Uterus (tissue), 2 donors: ENCODE results near the gene C16orf86.

Experiments
- POLR2A ChIP-seq, 2 donors: fragments of 450-650 bp; IDR thresholded peaks; one replicate each; pipeline ENCODE4 v1.6.1; 2016; ENCODE audit warnings: antibody characterized with exemption in 2 of 2, mild to moderate bottlenecking in 1 of 2, moderate library complexity in 1 of 2
- TF ChIP-seq, protein P1 (sequence below), 4 experiments: fragments of 200-600 bp in 2 of 4; fragments of 450-650 bp in 2 of 4; sonication (generic) in 2 of 4; IDR thresholded peaks; one replicate each; pipeline ENCODE4 v1.5.1; 2016 to 2019; ENCODE audit warnings: antibody characterized with exemption in 4 of 4, mild to moderate bottlenecking in 2 of 4, moderate library complexity in 1 of 4

DNA sequence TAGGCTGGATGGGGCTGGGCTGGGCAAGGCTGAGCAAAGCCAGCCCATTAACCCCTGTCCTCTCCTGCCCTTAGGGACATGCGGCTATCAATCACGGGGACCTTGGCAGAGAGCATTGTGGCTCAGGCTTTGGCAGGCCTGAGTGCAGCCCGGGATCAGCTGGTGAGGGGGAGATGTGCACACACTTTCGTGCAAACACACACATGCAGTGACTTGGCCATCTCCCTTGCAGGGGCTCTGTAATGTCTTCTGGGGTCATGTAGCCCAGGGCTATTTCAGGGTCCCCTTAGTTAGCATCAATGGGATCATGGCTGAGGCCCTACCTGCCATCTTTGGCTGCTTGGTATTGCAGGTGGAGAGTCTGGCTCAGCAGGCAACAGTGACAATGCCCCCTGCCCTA is 14.8 kb upstream of the C16orf86 start:
- TF ChIP-seq, protein P1, sequence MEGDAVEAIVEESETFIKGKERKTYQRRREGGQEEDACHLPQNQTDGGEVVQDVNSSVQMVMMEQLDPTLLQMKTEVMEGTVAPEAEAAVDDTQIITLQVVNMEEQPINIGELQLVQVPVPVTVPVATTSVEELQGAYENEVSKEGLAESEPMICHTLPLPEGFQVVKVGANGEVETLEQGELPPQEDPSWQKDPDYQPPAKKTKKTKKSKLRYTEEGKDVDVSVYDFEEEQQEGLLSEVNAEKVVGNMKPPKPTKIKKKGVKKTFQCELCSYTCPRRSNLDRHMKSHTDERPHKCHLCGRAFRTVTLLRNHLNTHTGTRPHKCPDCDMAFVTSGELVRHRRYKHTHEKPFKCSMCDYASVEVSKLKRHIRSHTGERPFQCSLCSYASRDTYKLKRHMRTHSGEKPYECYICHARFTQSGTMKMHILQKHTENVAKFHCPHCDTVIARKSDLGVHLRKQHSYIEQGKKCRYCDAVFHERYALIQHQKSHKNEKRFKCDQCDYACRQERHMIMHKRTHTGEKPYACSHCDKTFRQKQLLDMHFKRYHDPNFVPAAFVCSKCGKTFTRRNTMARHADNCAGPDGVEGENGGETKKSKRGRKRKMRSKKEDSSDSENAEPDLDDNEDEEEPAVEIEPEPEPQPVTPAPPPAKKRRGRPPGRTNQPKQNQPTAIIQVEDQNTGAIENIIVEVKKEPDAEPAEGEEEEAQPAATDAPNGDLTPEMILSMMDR (IDR thresholded peaks at IDR 0.05): no peak
- no peak for TF ChIP-seq POLR2A (IDR thresholded peaks at IDR 0.05)
